SK-N-SH (cell line): ENCODE data around the gene AP1S1. TPM values are rescaled to one million over a fixed set of nuclear protein-coding genes. Genes with fewer than 3 reads are reported as not detected.
A peak's percentile ranks its signal among the peaks of the same experiment; 100 is the strongest.

ENCODE experiments used
- ELF1 ChIP-seq: IDR thresholded peaks from 2 replicates; pipeline ENCODE4 v1.4.0; 2012
- EP300 ChIP-seq, 2 experiments: IDR thresholded peaks; 2 replicates each; pipeline versions ENCODE4 v1.4.0 to v1.6.1; 2012; ENCODE audit warnings: borderline replicate concordance in 1 of 2, low read depth in 1 of 2, low read length in 1 of 2
- FOSL2 ChIP-seq: IDR thresholded peaks from 2 replicates; pipeline ENCODE4 v1.4.0; 2012; ENCODE audit warnings: low read depth, mild to moderate bottlenecking, moderate library complexity, borderline replicate concordance
- FOXJ3 ChIP-seq: sonication (generic); formaldehyde crosslinking; IDR thresholded peaks from 2 replicates; pipeline ENCODE4 v1.5.1; 2020; ENCODE audit warnings: mild to moderate bottlenecking, missing genetic modification reagents
- FOXM1 ChIP-seq: IDR thresholded peaks from 2 replicates; pipeline ENCODE4 v1.4.0; 2012; ENCODE audit warnings: low read depth, mild to moderate bottlenecking
- GABPA ChIP-seq: IDR thresholded peaks from 2 replicates; pipeline ENCODE4 v1.4.0; 2012; ENCODE audit warnings: low read depth, mild to moderate bottlenecking
- GATA2 ChIP-seq: sonication (generic); formaldehyde crosslinking; IDR thresholded peaks from 2 replicates; pipeline ENCODE4 v1.5.0; 2020; ENCODE audit warnings: mild to moderate bottlenecking, missing genetic modification reagents
- JUND ChIP-seq: IDR thresholded peaks from 2 replicates; pipeline ENCODE4 v1.4.0; 2012
- NRF1 ChIP-seq: IDR thresholded peaks from 2 replicates; pipeline ENCODE4 v1.6.1; 2012; ENCODE audit warnings: low read depth, mild to moderate bottlenecking, low read length
- RAD21 ChIP-seq: IDR thresholded peaks from 2 replicates; pipeline ENCODE4 v1.6.1; 2012; ENCODE audit warnings: mild to moderate bottlenecking, low read length
- polyA plus RNA-seq, 3 experiments: library from polyadenylated mRNA; depleted of rRNA; stranded (reverse); fragments of >200 nt; gene quantifications; 2 replicates each; pipeline ENCODE4 v1.2.3, GENCODE V29; 2012
- TF ChIP-seq, protein P1 (sequence below): fragments of 200-600 bp; sonication (generic); IDR thresholded peaks from 2 replicates; pipeline ENCODE4 v1.6.1; 2017; ENCODE audit warnings: antibody characterized with exemption, mild to moderate bottlenecking, moderate library complexity
- TF ChIP-seq, protein P2 (sequence below): IDR thresholded peaks from 2 replicates; pipeline ENCODE4 v1.6.1; 2012; ENCODE audit warnings: mild to moderate bottlenecking, low read depth, low read length, moderate library complexity
- TF ChIP-seq, protein P3 (sequence below): fragments of 150-350 bp; IDR thresholded peaks from 2 replicates; pipeline ENCODE4 v1.6.1; 2016; ENCODE audit warnings: mild to moderate bottlenecking, low read depth, low read length
- TF ChIP-seq, protein P4 (sequence below): IDR thresholded peaks from 2 replicates; pipeline ENCODE4 v1.4.0; 2012; ENCODE audit warnings: low read depth, borderline replicate concordance

The AP1S1 gene
- polyA plus RNA-seq, 1 of the 3 experiments (the other 2 are of a cell fraction), result 616 TPM

DNA sequence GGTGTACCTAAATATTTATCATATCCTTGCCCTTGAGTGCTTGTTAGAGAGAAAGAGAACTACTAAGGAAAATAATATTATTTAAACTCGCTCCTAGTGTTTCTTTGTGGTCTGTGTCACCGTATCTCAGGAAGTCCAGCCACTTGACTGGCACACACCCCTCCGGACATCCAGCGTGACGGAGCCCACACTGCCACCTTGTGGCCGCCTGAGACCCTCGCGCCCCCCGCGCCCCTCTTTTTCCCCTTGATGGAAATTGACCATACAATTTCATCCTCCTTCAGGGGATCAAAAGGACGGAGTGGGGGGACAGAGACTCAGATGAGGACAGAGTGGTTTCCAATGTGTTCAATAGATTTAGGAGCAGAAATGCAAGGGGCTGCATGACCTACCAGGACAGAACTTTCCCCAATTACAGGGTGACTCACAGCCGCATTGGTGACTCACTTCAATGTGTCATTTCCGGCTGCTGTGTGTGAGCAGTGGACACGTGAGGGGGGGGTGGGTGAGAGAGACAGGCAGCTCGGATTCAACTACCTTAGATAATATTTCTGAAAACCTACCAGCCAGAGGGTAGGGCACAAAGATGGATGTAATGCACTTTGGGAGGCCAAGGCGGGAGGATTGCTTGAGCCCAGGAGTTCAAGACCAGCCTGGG lies 15.9 kb upstream of the AP1S1 start (continued):
- TF ChIP-seq, protein P1, sequence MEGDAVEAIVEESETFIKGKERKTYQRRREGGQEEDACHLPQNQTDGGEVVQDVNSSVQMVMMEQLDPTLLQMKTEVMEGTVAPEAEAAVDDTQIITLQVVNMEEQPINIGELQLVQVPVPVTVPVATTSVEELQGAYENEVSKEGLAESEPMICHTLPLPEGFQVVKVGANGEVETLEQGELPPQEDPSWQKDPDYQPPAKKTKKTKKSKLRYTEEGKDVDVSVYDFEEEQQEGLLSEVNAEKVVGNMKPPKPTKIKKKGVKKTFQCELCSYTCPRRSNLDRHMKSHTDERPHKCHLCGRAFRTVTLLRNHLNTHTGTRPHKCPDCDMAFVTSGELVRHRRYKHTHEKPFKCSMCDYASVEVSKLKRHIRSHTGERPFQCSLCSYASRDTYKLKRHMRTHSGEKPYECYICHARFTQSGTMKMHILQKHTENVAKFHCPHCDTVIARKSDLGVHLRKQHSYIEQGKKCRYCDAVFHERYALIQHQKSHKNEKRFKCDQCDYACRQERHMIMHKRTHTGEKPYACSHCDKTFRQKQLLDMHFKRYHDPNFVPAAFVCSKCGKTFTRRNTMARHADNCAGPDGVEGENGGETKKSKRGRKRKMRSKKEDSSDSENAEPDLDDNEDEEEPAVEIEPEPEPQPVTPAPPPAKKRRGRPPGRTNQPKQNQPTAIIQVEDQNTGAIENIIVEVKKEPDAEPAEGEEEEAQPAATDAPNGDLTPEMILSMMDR, result peak; percentile 99
- TF ChIP-seq FOXM1 (peak; percentile 63), NRF1 (no peak), ELF1 (0 out of 2 replicates have a peak, but pooled peaks have one; percentile 50), FOSL2 (peak; percentile 100), RAD21 (peak; percentile 63), EP300 (IDR thresholded peaks at IDR 0.05; ENCODE audit: borderline replicate concordance in 1 of 2, low read depth in 1 of 2, low read length in 1 of 2) (peak; percentile 75 to 98), GATA2 (CRISPR knock-in tag) (no peak), JUND (peak; percentile 100), FOXJ3 (CRISPR knock-in tag) (no peak), GABPA (peak; percentile 62)
- TF ChIP-seq, protein P2, sequence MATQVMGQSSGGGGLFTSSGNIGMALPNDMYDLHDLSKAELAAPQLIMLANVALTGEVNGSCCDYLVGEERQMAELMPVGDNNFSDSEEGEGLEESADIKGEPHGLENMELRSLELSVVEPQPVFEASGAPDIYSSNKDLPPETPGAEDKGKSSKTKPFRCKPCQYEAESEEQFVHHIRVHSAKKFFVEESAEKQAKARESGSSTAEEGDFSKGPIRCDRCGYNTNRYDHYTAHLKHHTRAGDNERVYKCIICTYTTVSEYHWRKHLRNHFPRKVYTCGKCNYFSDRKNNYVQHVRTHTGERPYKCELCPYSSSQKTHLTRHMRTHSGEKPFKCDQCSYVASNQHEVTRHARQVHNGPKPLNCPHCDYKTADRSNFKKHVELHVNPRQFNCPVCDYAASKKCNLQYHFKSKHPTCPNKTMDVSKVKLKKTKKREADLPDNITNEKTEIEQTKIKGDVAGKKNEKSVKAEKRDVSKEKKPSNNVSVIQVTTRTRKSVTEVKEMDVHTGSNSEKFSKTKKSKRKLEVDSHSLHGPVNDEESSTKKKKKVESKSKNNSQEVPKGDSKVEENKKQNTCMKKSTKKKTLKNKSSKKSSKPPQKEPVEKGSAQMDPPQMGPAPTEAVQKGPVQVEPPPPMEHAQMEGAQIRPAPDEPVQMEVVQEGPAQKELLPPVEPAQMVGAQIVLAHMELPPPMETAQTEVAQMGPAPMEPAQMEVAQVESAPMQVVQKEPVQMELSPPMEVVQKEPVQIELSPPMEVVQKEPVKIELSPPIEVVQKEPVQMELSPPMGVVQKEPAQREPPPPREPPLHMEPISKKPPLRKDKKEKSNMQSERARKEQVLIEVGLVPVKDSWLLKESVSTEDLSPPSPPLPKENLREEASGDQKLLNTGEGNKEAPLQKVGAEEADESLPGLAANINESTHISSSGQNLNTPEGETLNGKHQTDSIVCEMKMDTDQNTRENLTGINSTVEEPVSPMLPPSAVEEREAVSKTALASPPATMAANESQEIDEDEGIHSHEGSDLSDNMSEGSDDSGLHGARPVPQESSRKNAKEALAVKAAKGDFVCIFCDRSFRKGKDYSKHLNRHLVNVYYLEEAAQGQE, result peak; percentile 67; the same call in 1 of the 2 replicates
- TF ChIP-seq, protein P3, sequence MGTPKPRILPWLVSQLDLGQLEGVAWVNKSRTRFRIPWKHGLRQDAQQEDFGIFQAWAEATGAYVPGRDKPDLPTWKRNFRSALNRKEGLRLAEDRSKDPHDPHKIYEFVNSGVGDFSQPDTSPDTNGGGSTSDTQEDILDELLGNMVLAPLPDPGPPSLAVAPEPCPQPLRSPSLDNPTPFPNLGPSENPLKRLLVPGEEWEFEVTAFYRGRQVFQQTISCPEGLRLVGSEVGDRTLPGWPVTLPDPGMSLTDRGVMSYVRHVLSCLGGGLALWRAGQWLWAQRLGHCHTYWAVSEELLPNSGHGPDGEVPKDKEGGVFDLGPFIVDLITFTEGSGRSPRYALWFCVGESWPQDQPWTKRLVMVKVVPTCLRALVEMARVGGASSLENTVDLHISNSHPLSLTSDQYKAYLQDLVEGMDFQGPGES, result no peak
- TF ChIP-seq, protein P4, sequence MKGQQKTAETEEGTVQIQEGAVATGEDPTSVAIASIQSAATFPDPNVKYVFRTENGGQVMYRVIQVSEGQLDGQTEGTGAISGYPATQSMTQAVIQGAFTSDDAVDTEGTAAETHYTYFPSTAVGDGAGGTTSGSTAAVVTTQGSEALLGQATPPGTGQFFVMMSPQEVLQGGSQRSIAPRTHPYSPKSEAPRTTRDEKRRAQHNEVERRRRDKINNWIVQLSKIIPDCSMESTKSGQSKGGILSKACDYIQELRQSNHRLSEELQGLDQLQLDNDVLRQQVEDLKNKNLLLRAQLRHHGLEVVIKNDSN, result peak; percentile 88
